Keratinocyte (primary cell): ENCODE results near the gene PCDH9. TPM values are rescaled to one million over a fixed set of nuclear protein-coding genes. Genes with fewer than 3 reads are reported as not detected.

Experiments
- DNase-seq: peaks from one replicate; pipeline ENCODE4 v3.0.0-alpha.2; 2011; ENCODE audit warnings: low read depth, missing footprints, low spot score
- FAIRE-seq: peaks from 2 replicates; lab custom pipeline; 2011; peaks lifted over from hg19 to GRCh38; lab: Jason Lieb, UNC
- H2AFZ ChIP-seq: 2 replicates; pipeline ENCODE4 v1.6.0; 2012; ENCODE audit warnings: low read length, control low read depth, inconsistent platforms; ENCODE audit not compliant: control insufficient read depth
- H3K27ac ChIP-seq: 2 replicates; pipeline ENCODE4 v1.5.1; 2011; ENCODE audit warnings: low read length; ENCODE audit not compliant: control insufficient read depth, insufficient read depth
- H3K27me3 ChIP-seq: 3 replicates; pipeline ENCODE4 v1.6.0; 2011; ENCODE audit warnings: low read length; ENCODE audit not compliant: control insufficient read depth, insufficient read depth; ENCODE audit errors: extremely low read depth
- H3K36me3 ChIP-seq, 2 experiments: 2 replicates in 1 of 2; 3 replicates in 1 of 2; pipeline ENCODE4 v1.5.1; 2011; ENCODE audit warnings: low read length in 2 of 2, mild to moderate bottlenecking in 1 of 2; ENCODE audit not compliant: control insufficient read depth in 2 of 2, insufficient read depth in 2 of 2; ENCODE audit errors: extremely low read depth in 1 of 2
- H3K4me1 ChIP-seq: 3 replicates; pipeline ENCODE4 v1.5.1; 2011; ENCODE audit warnings: low read length; ENCODE audit not compliant: control insufficient read depth, insufficient read depth; ENCODE audit errors: extremely low read depth
- H3K4me2 ChIP-seq: 3 replicates; pipeline ENCODE4 v1.6.0; 2011; ENCODE audit warnings: low read depth, low read length; ENCODE audit not compliant: control insufficient read depth, insufficient read depth; ENCODE audit errors: extremely low read depth
- H3K4me3 ChIP-seq, 3 experiments: fragments of 200-600 bp in 1 of 3; sonication (generic) in 1 of 3; 2 replicates in 2 of 3; 3 replicates in 1 of 3; pipeline ENCODE4 v1.5.1; 2011 to 2016; ENCODE audit warnings: low read length in 3 of 3, mild to moderate bottlenecking in 3 of 3, control low read depth in 2 of 3, inconsistent platforms in 1 of 3, low read depth in 1 of 3, mixed read lengths in 1 of 3, mixed run types in 1 of 3, moderate library complexity in 1 of 3; ENCODE audit not compliant: control insufficient read depth in 2 of 3, insufficient read depth in 2 of 3; ENCODE audit errors: extremely low read depth in 1 of 3
- H3K79me2 ChIP-seq: 2 replicates; pipeline ENCODE4 v1.6.0; 2012; ENCODE audit warnings: low read length; ENCODE audit not compliant: control insufficient read depth, insufficient read depth
- H3K9ac ChIP-seq: 3 replicates; pipeline ENCODE4 v1.6.0; 2011; ENCODE audit warnings: low read length; ENCODE audit not compliant: control insufficient read depth, insufficient read depth; ENCODE audit errors: extremely low read depth
- H3K9me1 ChIP-seq: 3 replicates; pipeline ENCODE4 v1.6.0; 2011; ENCODE audit warnings: low read length; ENCODE audit not compliant: control insufficient read depth, insufficient read depth; ENCODE audit errors: extremely low read depth
- H3K9me3 ChIP-seq: 2 replicates; pipeline ENCODE4 v1.5.1; 2012; ENCODE audit warnings: low read depth, low read length; ENCODE audit not compliant: control insufficient read depth
- H4K20me1 ChIP-seq: 3 replicates; pipeline ENCODE4 v1.6.0; 2011; ENCODE audit warnings: low read length; ENCODE audit not compliant: control insufficient read depth, insufficient read depth; ENCODE audit errors: extremely low read depth
- CTCF ChIP-seq, 3 experiments: IDR thresholded peaks in 1 of 3; conservative IDR thresholded peaks in 1 of 3; optimal IDR thresholded peaks in 1 of 3; 2 replicates in 2 of 3; 3 replicates in 1 of 3; pipeline versions ENCODE3 to v1.5.1; 2011; ENCODE audit warnings: low read length in 3 of 3, mild to moderate bottlenecking in 3 of 3, moderate library complexity in 2 of 3, control low read depth in 1 of 3, inconsistent platforms in 1 of 3; ENCODE audit not compliant: insufficient read depth in 2 of 3; ENCODE audit errors: extremely low read depth in 1 of 3
- EZH2 ChIP-seq: IDR thresholded peaks from one replicate; pipeline ENCODE4 v1.6.1; 2012; ENCODE audit warnings: inconsistent platforms, mild to moderate bottlenecking, low read length, moderate library complexity
- dilution Hi-C: fragments of 300-500 bp; cut with MboI; formaldehyde crosslinking; loops from one replicate; pipeline ENCODE4 v1.7.0; 2020; ENCODE audit warnings: low sequenced_read_pairs; ENCODE audit not compliant: extremely low pct_ligation_motif_present
- polyA plus RNA-seq, 5 experiments: library from polyadenylated mRNA; depleted of rRNA in 3 of 5; stranded (reverse) in 3 of 5; stranded (forward) in 1 of 5; unstranded in 1 of 5; fragments of >200 nt; gene quantifications; 1 replicate in 1 of 5; 2 replicates in 3 of 5; 3 replicates in 1 of 5; pipeline versions ENCODE4 v1.2.1 to v1.2.3, GENCODE V29; 2011 to 2012; ENCODE audit warnings: missing spikeins in 2 of 5, low read depth in 1 of 5, low replicate concordance in 1 of 5

Gene PCDH9
- polyA plus RNA-seq, 1 donor (not counting 4 experiments of a cell fraction or from before 2014, with no cell fraction given): 0.21 TPM

DNA sequence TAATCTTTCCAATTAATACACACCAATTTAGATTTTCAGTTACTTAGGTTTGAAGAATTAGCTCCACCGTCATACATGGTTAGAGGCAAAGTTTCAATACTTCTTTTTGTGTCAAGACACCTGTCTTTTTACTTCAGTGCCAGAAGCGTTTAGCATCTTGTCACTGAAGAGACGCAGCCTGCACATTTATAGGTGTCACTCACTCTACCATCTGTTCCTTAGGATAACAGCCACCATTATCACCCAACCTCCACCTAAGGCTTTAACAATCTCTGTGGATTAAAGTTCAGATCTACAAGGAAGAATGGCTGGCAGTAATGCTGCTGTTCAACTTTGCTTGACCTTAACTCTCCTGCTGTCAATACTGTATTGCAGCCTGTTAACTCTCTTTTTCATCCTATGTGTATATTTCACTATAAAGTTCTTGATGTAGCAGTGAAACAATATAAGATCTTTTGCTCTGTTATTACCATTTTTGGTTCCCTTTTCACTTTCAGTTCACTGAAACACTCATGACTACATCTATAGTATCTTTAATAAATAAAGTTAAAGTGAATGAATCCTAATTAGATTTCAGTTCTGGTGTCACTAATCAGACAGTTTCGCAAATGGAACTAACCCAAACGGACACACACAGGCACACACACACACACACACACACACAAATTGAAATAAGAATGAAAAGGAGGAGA lies 435.6 kb downstream of the PCDH9 start:
- DNase-seq (no peak), FAIRE-seq (no peak)
- dilution Hi-C loops: no loop called here
- Histone ChIP-seq H3K9me3 (no peaks in the 10 kb centered on the region), H4K20me1 (no peaks in the 10 kb centered on the region), H3K79me2 (no peaks in the 10 kb centered on the region), H3K9ac (no peak overlapping the region), H3K4me1 (no peaks in the 10 kb centered on the region), H3K27me3 (no peaks in the 10 kb centered on the region), H3K4me2 (no peak overlapping the region), H3K27ac (no peak overlapping the region), H3K9me1 (no peaks in the 10 kb centered on the region), H2AFZ (no peak overlapping the region), H3K4me3 (no peak overlapping the region), H3K36me3 (no peaks in the 10 kb centered on the region)
- TF ChIP-seq EZH2 (no peak), CTCF (optimal IDR thresholded peaks at IDR 0.05 in 1 of 3, IDR thresholded peaks at IDR 0.05 in 1 of 3, conservative IDR thresholded peaks at IDR 0.05 in 1 of 3; ENCODE audit: extremely low read depth in 1 of 3, insufficient read depth in 2 of 3, low read length in 3 of 3) (no peak)

- H3K27ac ChIP-seq: no peak overlapping the region
- no peak for FAIRE-seq
These were observed 439.3 kb downstream of the PCDH9 start for GRCh38 chr13:66790861-66791260.

More at GRCh38 chr13:66790861-66791260, 439.3 kb downstream of the PCDH9 start:
- DNase-seq: no peak
- Histone ChIP-seq H3K27me3 (no peaks in the 10 kb centered on the region), H3K9ac (no peak overlapping the region), H2AFZ (no peak overlapping the region), H3K36me3 (no peaks in the 10 kb centered on the region), H3K4me2 (no peak overlapping the region), H3K4me3 (no peak overlapping the region), H3K79me2 (no peaks in the 10 kb centered on the region), H3K9me1 (no peaks in the 10 kb centered on the region), H4K20me1 (no peaks in the 10 kb centered on the region), H3K4me1 (no peaks in the 10 kb centered on the region), H3K9me3 (no peaks in the 10 kb centered on the region)
- TF ChIP-seq CTCF (optimal IDR thresholded peaks at IDR 0.05 in 1 of 3, IDR thresholded peaks at IDR 0.05 in 1 of 3, conservative IDR thresholded peaks at IDR 0.05 in 1 of 3; ENCODE audit: extremely low read depth in 1 of 3, insufficient read depth in 2 of 3, low read length in 3 of 3) (no peak), EZH2 (no peak)
- dilution Hi-C loops: no loop called here
